Activated CD8-positive, alpha-beta T cell treated with anti-CD3 and anti-CD28 coated beads, Interleukin-2, amount 10 ng/mL, durations not matched to agents 7 days and 5 days (primary cell): ENCODE data around the gene PHF10. TPM values are rescaled to one million over a fixed set of nuclear protein-coding genes. Genes with fewer than 3 reads are reported as not detected.
A peak's percentile ranks its signal among the peaks of the same experiment; 100 is the strongest.

Experiments used
- ATAC-seq: fragments of 150-1000 bp; cut with Tn5 transposase; one replicate; pipeline ENCODE4 v1.10.0; 2021; ENCODE audit warnings: moderate library complexity
- CTCF ChIA-PET: fragments of 350-600 bp; sonication (Branson Sonifier 250); formaldehyde crosslinking; loops from one replicate; lab custom pipeline; 2021; ENCODE audit warnings: antibody characterized with exemption; lab: Charles Lee
- POLR2A ChIA-PET: fragments of 350-600 bp; sonication (Branson Sonifier 250); formaldehyde crosslinking; loops from one replicate; lab custom pipeline; 2021; ENCODE audit warnings: antibody characterized with exemption; lab: Charles Lee
- DNase-seq: peaks from one replicate; pipeline ENCODE4 v3.0.0-alpha.2; 2020
- H3K27ac Mint-ChIP-seq: one replicate; pipeline ENCODE4 v1.8.0; 2021; ENCODE audit warnings: mild to moderate bottlenecking, mixed read lengths
- H3K27me3 Mint-ChIP-seq: one replicate; pipeline ENCODE4 v1.8.0; 2021; ENCODE audit warnings: low read depth, mixed read lengths
- H3K36me3 Mint-ChIP-seq: one replicate; pipeline ENCODE4 v1.8.0; 2021; ENCODE audit warnings: low read depth, mixed read lengths
- H3K4me1 Mint-ChIP-seq: one replicate; pipeline ENCODE4 v1.8.0; 2021; ENCODE audit warnings: low read depth, mixed read lengths
- H3K4me3 Mint-ChIP-seq: one replicate; pipeline ENCODE4 v1.8.0; 2021; ENCODE audit warnings: mild to moderate bottlenecking, mixed read lengths
- H3K9me3 Mint-ChIP-seq: one replicate; pipeline ENCODE4 v1.8.0; 2022; ENCODE audit warnings: mixed read lengths; ENCODE audit not compliant: insufficient read depth
- total RNA-seq, 2 experiments: library from RNA; stranded (reverse); gene quantifications; one replicate each; pipeline ENCODE4 v1.2.3, GENCODE V29; 2021

PHF10 gene
- total RNA-seq, 2 experiments from 2014 or later, result 49.0 to 50.5 TPM

DNA sequence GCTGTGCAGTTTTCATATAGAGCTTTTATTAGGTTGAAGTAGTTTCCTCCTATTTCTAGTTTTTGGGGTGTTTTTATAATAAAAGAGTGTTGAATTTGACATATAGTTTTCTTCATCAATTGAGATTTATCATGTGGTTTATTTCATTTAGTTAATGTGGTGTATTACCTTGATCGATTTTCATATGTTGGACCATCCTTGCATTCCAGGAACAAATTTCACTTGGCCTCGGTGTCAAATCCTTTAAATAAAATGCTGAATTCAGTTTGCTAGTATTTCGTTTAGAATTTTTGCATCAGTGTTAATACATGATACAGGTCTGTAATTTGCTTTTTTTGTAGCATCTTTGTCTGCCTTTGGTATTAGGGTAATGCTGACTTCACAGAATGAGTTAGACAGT, 21.1 kb upstream of the PHF10 start:
- Mint-ChIP-seq H3K27ac (no peak overlapping the region), H3K9me3 (peaks cover 5% of the 10 kb centered on the region), H3K4me1 (peaks cover 11% of the 10 kb centered on the region), H3K4me3 (no peak overlapping the region), H3K36me3 (peaks cover 23% of the 10 kb centered on the region), H3K27me3 (peaks cover 7% of the 10 kb centered on the region)
- ChIA-PET CTCF (no interaction called here), POLR2A (no interaction called here)
- DNase-seq (no peak), ATAC-seq (no peak)

DNA sequence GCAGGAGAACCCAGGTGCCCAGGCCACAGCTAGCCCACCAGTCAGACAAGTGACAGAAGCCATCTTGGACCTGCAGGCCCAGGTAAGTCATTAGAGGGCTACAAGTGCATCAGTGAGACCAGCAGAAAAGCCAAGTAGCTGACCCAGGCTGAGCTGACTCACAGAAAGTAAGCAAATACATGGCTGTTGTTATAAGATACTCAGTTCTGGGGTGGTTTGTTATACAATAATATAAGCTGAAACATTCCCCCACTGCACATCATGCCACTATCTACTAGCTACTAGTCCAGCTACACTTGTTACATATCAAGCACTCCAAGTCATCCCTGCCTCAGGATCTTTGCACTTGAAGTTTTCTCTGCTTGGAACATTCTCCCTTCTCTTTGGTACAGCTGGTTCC, 17.0 kb upstream of the PHF10 start:
- Mint-ChIP-seq H3K4me1 (no peaks in the 10 kb centered on the region), H3K4me3 (no peak overlapping the region), H3K27me3 (peaks cover 14% of the 10 kb centered on the region), H3K27ac (no peak overlapping the region), H3K36me3 (peaks cover under 1% of the 10 kb centered on the region), H3K9me3 (no peaks in the 10 kb centered on the region)
- DNase-seq, result no peak
- ChIA-PET POLR2A (interaction anchor here (1.5 kb wide), 1 partner anchor 39 kb away, joined by 4 read pairs; the partner anchor contains the start of genes C6orf120 and WDR27), CTCF (interaction anchor here (0.7 to 1.7 kb wide), 3 partner anchors 20 to 48 kb away, joined by 3 to 5 read pairs (median 5); no protein-coding TSS in a partner anchor)
- no peak for ATAC-seq

- peaks cover 31% of the 10 kb centered on the region for H3K27me3 Mint-ChIP-seq
- ChIA-PET POLR2A (no interaction called here), CTCF (no interaction called here)
- no peaks in the 10 kb centered on the region for H3K4me1 Mint-ChIP-seq
- H3K36me3 Mint-ChIP-seq, result no peaks in the 10 kb centered on the region
- no peak overlapping the region for H3K27ac Mint-ChIP-seq
- DNase-seq (no peak), ATAC-seq (no peak)
- H3K9me3 Mint-ChIP-seq, result no peaks in the 10 kb centered on the region
- H3K4me3 Mint-ChIP-seq, result no peak overlapping the region
Observed at GRCh38 chr6:169738976-169739529, 14.8 kb upstream of the PHF10 start.

DNA sequence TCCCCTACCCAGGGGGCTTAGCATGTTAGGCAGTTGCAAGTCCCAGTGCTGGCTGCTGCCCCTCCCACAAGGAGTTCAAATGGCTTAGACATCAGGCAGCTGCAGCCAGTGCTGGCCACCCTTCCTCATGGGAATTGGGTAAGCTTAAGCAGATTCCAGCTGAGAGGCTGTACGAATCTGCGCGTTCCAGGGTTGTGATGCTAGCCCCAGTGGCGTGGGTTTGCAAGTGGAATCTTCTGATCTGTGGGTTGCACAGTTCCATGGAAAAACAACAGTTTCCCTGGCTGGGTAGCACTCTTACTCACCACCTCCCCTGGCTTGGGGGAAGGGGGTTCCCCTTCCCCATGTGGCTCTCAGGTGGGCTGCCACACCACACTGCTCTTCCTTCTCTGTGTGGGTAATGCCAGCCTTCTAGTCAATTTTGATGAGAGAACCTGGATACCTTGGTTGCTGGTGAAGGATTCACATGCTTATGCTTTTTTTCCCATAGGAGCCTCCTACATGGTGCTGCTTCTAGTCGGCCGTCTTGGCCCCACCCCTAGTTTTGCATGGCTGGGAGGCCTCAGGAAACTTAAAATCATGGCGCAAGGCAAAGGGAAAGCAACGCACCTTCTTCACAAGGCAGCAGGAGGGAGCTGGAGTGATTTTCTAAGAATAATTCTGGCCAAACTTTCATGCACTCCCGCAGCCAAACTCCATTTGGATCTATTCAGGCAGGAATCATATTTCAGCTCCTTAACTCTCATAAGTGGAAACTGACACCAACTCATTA, 14.1 kb upstream of the PHF10 start:
- POLR2A ChIA-PET, result no interaction called here
- peaks cover 34% of the 10 kb centered on the region for H3K27me3 Mint-ChIP-seq
- no peaks in the 10 kb centered on the region for H3K9me3 Mint-ChIP-seq
- H3K36me3 Mint-ChIP-seq, result no peaks in the 10 kb centered on the region
- no peak overlapping the region for H3K4me3 Mint-ChIP-seq
- no peaks in the 10 kb centered on the region for H3K4me1 Mint-ChIP-seq
- no peak for DNase-seq
- no peak for ATAC-seq
- CTCF ChIA-PET, result no interaction called here
- no peak overlapping the region for H3K27ac Mint-ChIP-seq

DNA sequence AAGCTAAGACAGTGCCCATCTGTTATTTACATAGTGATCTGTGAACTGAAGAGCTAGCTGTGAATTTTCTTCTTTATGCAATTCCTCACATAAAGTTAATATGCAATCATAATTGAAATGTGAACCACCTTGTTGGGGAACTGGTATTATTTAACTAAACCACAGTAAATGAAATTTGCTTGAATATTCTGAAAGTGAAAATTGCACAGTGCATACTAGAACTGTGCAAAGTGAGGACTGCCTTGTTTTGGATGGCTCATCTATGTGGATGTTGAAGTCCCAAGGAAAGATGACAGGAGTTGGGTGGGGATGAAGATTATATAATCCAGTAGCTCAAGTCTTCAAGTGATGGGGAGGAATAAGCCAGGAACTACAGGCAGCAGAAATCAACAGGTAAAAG, 5.7 kb upstream of the PHF10 start:
- H3K27ac Mint-ChIP-seq, result no peak overlapping the region
- CTCF ChIA-PET, result no interaction called here
- POLR2A ChIA-PET, result no interaction called here
- ATAC-seq (no peak), DNase-seq (no peak)
- H3K4me1 Mint-ChIP-seq, result peaks cover 16% of the 10 kb centered on the region
- no peaks in the 10 kb centered on the region for H3K9me3 Mint-ChIP-seq
- peaks cover 34% of the 10 kb centered on the region for H3K27me3 Mint-ChIP-seq
- H3K36me3 Mint-ChIP-seq, result peaks cover 6% of the 10 kb centered on the region
- no peak overlapping the region for H3K4me3 Mint-ChIP-seq

GRCh38 chr6:169726963-169727362, 2.7 kb upstream of the PHF10 start:
- POLR2A ChIA-PET, result interaction anchor here (1.2 to 2.6 kb wide), 2 partner anchors 25 kb away, joined by 3 to 13 read pairs; partner anchors contain the start of genes C6orf120 and WDR27
- CTCF ChIA-PET, result interaction anchor here (1.1 kb wide), 1 partner anchor 21 kb away, joined by 3 read pairs; no protein-coding TSS in a partner anchor
- peaks cover 24% of the 10 kb centered on the region for H3K4me1 Mint-ChIP-seq
- no peaks in the 10 kb centered on the region for H3K9me3 Mint-ChIP-seq
- no peak overlapping the region for H3K4me3 Mint-ChIP-seq
- no peak for ATAC-seq
- peaks cover 11% of the 10 kb centered on the region for H3K27me3 Mint-ChIP-seq
- no peak overlapping the region for H3K27ac Mint-ChIP-seq
- H3K36me3 Mint-ChIP-seq, result peaks cover 9% of the 10 kb centered on the region
- no peak for DNase-seq

GRCh38 chr6:169726049-169726400, 1.7 kb upstream of the PHF10 start:
- Mint-ChIP-seq H3K9me3 (no peaks in the 10 kb centered on the region), H3K27me3 (peaks cover 11% of the 10 kb centered on the region), H3K36me3 (peaks cover 9% of the 10 kb centered on the region), H3K4me1 (peaks cover 30% of the 10 kb centered on the region), H3K4me3 (peak overlapping the region; percentile 76), H3K27ac (peak overlapping the region; percentile 32)
- ChIA-PET POLR2A (interaction anchor here (1.2 to 2.6 kb wide), 3 partner anchors 24 to 26 kb away, joined by 3 to 13 read pairs (median 10); partner anchors contain the start of genes C6orf120, DYNLT2, ERMARD and WDR27), CTCF (interaction anchor here (1.0 kb wide), 2 partner anchors 9 to 23 kb away, joined by 3 read pairs; no protein-coding TSS in a partner anchor)
- ATAC-seq (no peak), DNase-seq (no peak)

DNA sequence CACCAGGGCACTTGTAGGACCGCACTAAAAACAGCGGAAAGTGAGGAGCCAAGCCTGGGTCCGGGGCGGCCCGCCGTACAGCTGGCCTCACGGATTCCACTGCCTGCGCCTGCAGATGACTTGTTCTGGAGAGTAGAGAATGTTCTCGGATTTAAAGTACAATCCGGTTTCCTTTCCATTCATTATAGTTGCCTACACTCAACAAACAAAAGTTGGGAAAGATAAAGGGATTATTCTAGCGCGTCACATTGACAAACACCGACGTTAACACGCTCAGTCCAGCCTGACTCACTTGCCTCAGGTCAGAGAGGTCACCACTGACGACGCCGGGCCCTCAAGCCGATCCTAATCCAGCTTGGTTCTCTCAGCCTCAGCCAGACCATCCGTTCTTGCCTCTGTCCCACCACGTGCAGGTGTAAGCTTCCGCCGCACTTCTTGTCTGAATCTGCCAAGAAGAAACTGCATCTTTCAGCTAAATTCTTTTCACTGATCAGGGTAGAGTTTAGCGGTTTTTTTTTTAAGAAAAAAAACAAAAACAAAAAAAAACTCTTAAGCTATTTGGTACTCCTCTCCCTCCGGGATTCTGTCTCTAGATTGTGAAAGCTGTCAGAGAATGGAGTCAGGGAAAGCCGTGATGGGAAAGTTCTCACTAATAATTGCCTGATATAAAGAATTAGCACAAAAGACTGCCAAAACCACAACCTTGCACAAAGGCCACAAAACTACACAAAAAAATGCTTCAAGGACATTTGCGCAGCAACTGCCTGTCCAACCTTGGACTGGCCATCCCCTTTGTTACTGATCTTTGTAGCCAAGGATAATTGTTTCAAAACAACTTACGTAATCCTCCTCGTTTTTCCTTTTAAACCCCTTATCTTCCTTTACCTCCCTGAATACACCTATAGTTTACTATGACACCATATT, 1.1 kb upstream of the PHF10 start:
- Mint-ChIP-seq H3K4me3 (peak overlapping the region; percentile 76), H3K27me3 (peaks cover 6% of the 10 kb centered on the region), H3K27ac (peak overlapping the region; percentile 77), H3K4me1 (peaks cover 31% of the 10 kb centered on the region), H3K9me3 (no peaks in the 10 kb centered on the region), H3K36me3 (peaks cover 10% of the 10 kb centered on the region)
- POLR2A ChIA-PET, result interaction anchor here (0.8 to 2.9 kb wide), 5 partner anchors 24 to 827 kb away, joined by 3 to 13 read pairs (median 10); partner anchors contain the start of genes C6orf120, DYNLT2, ERMARD and WDR27
- ATAC-seq, result no peak
- CTCF ChIA-PET, result interaction anchor here (1.0 kb wide), 2 partner anchors 10 to 22 kb away, joined by 3 read pairs; no protein-coding TSS in a partner anchor
- no peak for DNase-seq

GRCh38 chr6:169723991-169724493, 258 bp downstream of the PHF10 start:
- POLR2A ChIA-PET, result interaction anchor here (0.6 to 4.3 kb wide), 8 partner anchors 14 to 832 kb away, joined by 3 to 47 read pairs (median 6); partner anchors contain the start of genes C6orf120, DYNLT2, ERMARD and WDR27
- no peaks in the 10 kb centered on the region for H3K9me3 Mint-ChIP-seq

DNA sequence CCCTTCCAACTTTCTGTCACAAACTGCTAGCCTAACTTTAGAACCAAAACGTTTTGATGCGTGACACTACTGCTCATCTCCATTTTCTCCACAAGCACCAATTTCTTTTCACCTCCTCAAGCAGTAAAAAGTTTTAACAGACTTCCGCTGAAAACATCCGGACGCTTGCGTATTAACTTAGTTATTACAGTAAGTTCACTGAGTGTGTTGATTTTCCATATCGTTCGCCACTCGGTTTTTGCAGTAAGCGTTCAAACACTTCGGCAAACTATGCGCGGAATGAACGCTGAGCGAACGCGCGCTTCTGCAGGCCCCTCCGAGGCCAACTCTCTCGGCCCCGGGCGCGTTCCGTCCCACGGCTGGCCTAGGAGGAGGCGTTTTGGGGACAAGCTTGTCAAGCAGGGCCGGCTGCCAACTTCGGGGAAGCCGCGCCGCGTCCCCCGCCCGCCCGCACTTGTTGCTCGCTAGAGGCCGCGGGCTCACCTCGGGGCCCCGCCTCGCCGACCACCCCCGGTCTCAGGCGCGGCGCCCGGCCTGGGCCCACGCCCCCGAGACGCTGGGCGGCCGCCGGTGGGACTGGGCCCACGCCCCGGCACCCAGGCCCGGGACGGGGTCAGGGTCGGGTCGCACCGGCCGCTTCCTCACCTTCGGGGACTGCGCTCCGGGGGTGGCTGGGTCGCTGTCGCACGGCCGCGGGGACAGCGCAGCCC, 945 bp downstream of the PHF10 start:
- ChIA-PET POLR2A (interaction anchor here (0.6 to 4.3 kb wide), 9 partner anchors 13 to 833 kb away, joined by 3 to 47 read pairs (median 4); partner anchors contain the start of genes C6orf120, DYNLT2, ERMARD and WDR27), CTCF (interaction anchor here (1.2 to 1.7 kb wide), 3 partner anchors 11 to 26 kb away, joined by 3 to 4 read pairs (median 3); no protein-coding TSS in a partner anchor)
- H3K4me1 Mint-ChIP-seq, result peaks cover 39% of the 10 kb centered on the region
- DNase-seq, result peak; percentile 66
- peak overlapping the region; percentile 86 for H3K4me3 Mint-ChIP-seq
- H3K9me3 Mint-ChIP-seq, result no peaks in the 10 kb centered on the region
- H3K27ac Mint-ChIP-seq, result peak overlapping the region; percentile 93
- peaks cover 22% of the 10 kb centered on the region for H3K36me3 Mint-ChIP-seq
- peak; percentile 50 for ATAC-seq
- H3K27me3 Mint-ChIP-seq, result peaks cover 6% of the 10 kb centered on the region

More at GRCh38 chr6:169723991-169724493, 258 bp downstream of the PHF10 start:
- Mint-ChIP-seq H3K36me3 (peaks cover 20% of the 10 kb centered on the region), H3K4me3 (peak overlapping the region; percentile 67), H3K27me3 (peaks cover 6% of the 10 kb centered on the region), H3K27ac (no peak overlapping the region), H3K4me1 (peaks cover 38% of the 10 kb centered on the region)
- peak; percentile 39 for DNase-seq
- peak; percentile 50 for ATAC-seq
- CTCF ChIA-PET, result no interaction called here
